CD4-positive, alpha-beta T cell (primary cell): ENCODE measurements around the gene SH3GL2. TPM values are rescaled to one million over a fixed set of nuclear protein-coding genes. Genes with fewer than 3 reads are reported as not detected.

Experiments used
- ATAC-seq: fragments of 200-7000 bp; cut with Tn5 transposase; one replicate; pipeline ENCODE4 v1.10.0; 2022; ENCODE audit warnings: mild to moderate bottlenecking; ENCODE audit not compliant: poor library complexity
- CTCF ChIA-PET: fragments of 350-600 bp; sonication (Branson Sonifier 250); formaldehyde crosslinking; loops from one replicate; lab custom pipeline; 2021; ENCODE audit warnings: antibody characterized with exemption, inconsistent platforms; lab: Charles Lee
- POLR2A ChIA-PET: fragments of 350-600 bp; sonication (Branson Sonifier 250); formaldehyde crosslinking; loops from one replicate; lab custom pipeline; 2021; ENCODE audit warnings: antibody characterized with exemption, inconsistent platforms; lab: Charles Lee
- DNase-seq, 14 experiments: peaks; one replicate each; pipeline ENCODE4 v3.0.0-alpha.2; 2013 to 2020; ENCODE audit warnings: mixed read lengths in 2 of 14
- H3K27ac ChIP-seq, 2 donors: one replicate each; pipeline versions ENCODE4 v1.5.1 to v1.7.0; 2013; ENCODE audit warnings: low read length in 2 of 2, low read depth in 1 of 2, mild to moderate bottlenecking in 1 of 2
- H3K27me3 ChIP-seq, 2 experiments: 1 replicate in 1 of 2; 2 replicates in 1 of 2; pipeline versions ENCODE4 v1.6.1 to v1.7.0; 2013; ENCODE audit warnings: low read length in 2 of 2, control low read depth in 1 of 2, mild to moderate bottlenecking in 1 of 2, moderate library complexity in 1 of 2; ENCODE audit not compliant: insufficient read depth in 2 of 2, control insufficient read depth in 1 of 2
- H3K36me3 ChIP-seq: one replicate; pipeline ENCODE4 v1.6.1; 2013; ENCODE audit warnings: low read length, control low read depth; ENCODE audit not compliant: insufficient read depth
- H3K4me1 ChIP-seq: one replicate; pipeline ENCODE4 v1.6.1; 2013; ENCODE audit warnings: low read length, control low read depth; ENCODE audit not compliant: insufficient read depth
- H3K4me3 ChIP-seq: one replicate; pipeline ENCODE4 v1.5.1; 2013; ENCODE audit warnings: mild to moderate bottlenecking, low read length, moderate library complexity
- H3K9me3 ChIP-seq, 2 experiments: 1 replicate in 1 of 2; 2 replicates in 1 of 2; pipeline versions ENCODE4 v1.6.1 to v1.7.0; 2013; ENCODE audit warnings: low read length in 2 of 2, mild to moderate bottlenecking in 2 of 2, control low read depth in 1 of 2, moderate library complexity in 1 of 2; ENCODE audit not compliant: control insufficient read depth in 1 of 2, insufficient read depth in 1 of 2
- H3K27ac Mint-ChIP-seq: one replicate; pipeline ENCODE4 v1.8.0; 2020; ENCODE audit warnings: mixed read lengths
- H3K27me3 Mint-ChIP-seq: one replicate; pipeline ENCODE4 v1.8.0; 2021; ENCODE audit warnings: mixed read lengths
- H3K36me3 Mint-ChIP-seq: one replicate; pipeline ENCODE4 v1.8.0; 2021; ENCODE audit warnings: low read depth, mixed read lengths
- H3K4me1 Mint-ChIP-seq: one replicate; pipeline ENCODE4 v1.8.0; 2021; ENCODE audit warnings: low read depth, mixed read lengths
- H3K4me3 Mint-ChIP-seq: one replicate; pipeline ENCODE4 v1.8.0; 2020; ENCODE audit warnings: mild to moderate bottlenecking, mixed read lengths
- H3K9me3 Mint-ChIP-seq: one replicate; pipeline ENCODE4 v1.8.0; 2020; ENCODE audit warnings: mixed read lengths
- CTCF ChIP-seq: fragments of 200-600 bp; IDR thresholded peaks from one replicate; pipeline ENCODE4 v1.8.0; 2022; ENCODE audit warnings: antibody characterized with exemption, mild to moderate bottlenecking
- intact Hi-C, 2 experiments: fragments of 100-400 bp; cut with DNase I in 1 of 2; cut with micrococcal nuclease in 1 of 2; formaldehyde crosslinking; loops; one replicate each; pipeline versions ENCODE4 v1.15.1 to v1.9.0; 2023 to 2025; cut with DNase I, micrococcal nuclease
- total RNA-seq, 174 experiments: library from RNA in 2 of 174; stranded (reverse) in 2 of 174; gene quantifications; one replicate each; pipeline ENCODE4 v1.2.3 and lab custom pipeline; 2021 to 2026

The SH3GL2 gene
- total RNA-seq, 2 experiments from 2014 or later, result not detected

GRCh38 chr9:17751486-17751885, 172.6 kb downstream of the SH3GL2 start:
- Histone ChIP-seq H3K36me3 (no peaks in the 10 kb centered on the region), H3K27ac (no peak overlapping the region), H3K4me1 (no peaks in the 10 kb centered on the region), H3K27me3 (no peaks in the 10 kb centered on the region), H3K9me3 (no peaks in the 10 kb centered on the region), H3K4me3 (no peak overlapping the region)
- H3K4me3 Mint-ChIP-seq, result no peak overlapping the region
- ATAC-seq (no peak), DNase-seq (no peak)
- H3K27me3 Mint-ChIP-seq, result no peaks in the 10 kb centered on the region
- ChIA-PET POLR2A (no interaction called here), CTCF (no interaction called here)
- no peak for TF ChIP-seq CTCF
- no peaks in the 10 kb centered on the region for H3K36me3 Mint-ChIP-seq
- H3K9me3 Mint-ChIP-seq, result peaks cover 13% of the 10 kb centered on the region
- no peak overlapping the region for H3K27ac Mint-ChIP-seq
- H3K4me1 Mint-ChIP-seq, result no peaks in the 10 kb centered on the region
- intact Hi-C loops, result no loop called here

- no peaks in the 10 kb centered on the region for H3K27me3 ChIP-seq
- no peaks in the 10 kb centered on the region for H3K9me3 ChIP-seq
- H3K4me3 ChIP-seq, result no peak overlapping the region
- Mint-ChIP-seq H3K4me1 (no peaks in the 10 kb centered on the region), H3K36me3 (no peaks in the 10 kb centered on the region), H3K9me3 (peaks cover 13% of the 10 kb centered on the region), H3K4me3 (no peak overlapping the region), H3K27ac (no peak overlapping the region), H3K27me3 (no peaks in the 10 kb centered on the region)
- ChIA-PET POLR2A (no interaction called here), CTCF (no interaction called here)
- intact Hi-C loops, result no loop called here
- no peak for TF ChIP-seq CTCF
- H3K27ac ChIP-seq, result no peak overlapping the region
- no peak for DNase-seq
- no peaks in the 10 kb centered on the region for H3K36me3 ChIP-seq
- no peaks in the 10 kb centered on the region for H3K4me1 ChIP-seq
- no peak for ATAC-seq
Measured at GRCh38 chr9:17752021-17752420, 173.2 kb downstream of the SH3GL2 start.

DNA sequence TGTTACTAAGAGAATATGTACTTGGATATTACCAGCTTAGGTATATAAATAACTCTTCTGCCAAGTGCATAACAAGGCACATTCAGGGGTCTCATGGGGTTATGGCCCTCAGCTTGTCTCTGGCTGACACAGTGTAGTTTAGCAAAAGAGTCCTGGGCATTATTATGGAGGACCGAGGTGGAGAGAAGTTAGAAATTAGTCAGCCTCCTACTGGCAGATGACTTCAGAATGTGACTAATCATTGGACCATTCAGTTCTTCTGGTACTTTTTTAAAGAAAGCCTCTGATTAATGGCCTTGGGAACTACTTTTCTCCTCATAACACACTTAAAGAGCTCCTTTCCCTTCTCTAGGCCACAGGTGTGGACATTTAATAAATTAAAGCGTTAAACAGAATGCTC, 178.9 kb downstream of the SH3GL2 start:
- H3K27me3 Mint-ChIP-seq, result no peaks in the 10 kb centered on the region
- no peaks in the 10 kb centered on the region for H3K36me3 ChIP-seq
- H3K4me3 ChIP-seq, result no peak overlapping the region
- H3K27ac ChIP-seq, result no peak overlapping the region
- H3K9me3 Mint-ChIP-seq, result peaks cover 7% of the 10 kb centered on the region
- H3K4me3 Mint-ChIP-seq, result no peak overlapping the region
- ATAC-seq, result no peak
- H3K36me3 Mint-ChIP-seq, result no peaks in the 10 kb centered on the region
- no peaks in the 10 kb centered on the region for H3K4me1 ChIP-seq
- no peaks in the 10 kb centered on the region for H3K4me1 Mint-ChIP-seq
- no peak for TF ChIP-seq CTCF
- DNase-seq, result no peak
- ChIA-PET POLR2A (no interaction called here), CTCF (no interaction called here)
- H3K27me3 ChIP-seq, result no peaks in the 10 kb centered on the region
- no peaks in the 10 kb centered on the region for H3K9me3 ChIP-seq
- no peak overlapping the region for H3K27ac Mint-ChIP-seq
- intact Hi-C loops, result loop anchor here in 1 of 2 experiments (5.0 kb wide), 1 partner anchor 51 kb away; no protein-coding TSS in a partner anchor
